Erythroblast (primary cell): ENCODE results near the gene LRRC28.

ENCODE experiments used
- GATA1 ChIP-seq: IDR thresholded peaks from 2 replicates; pipeline ENCODE4 v1.6.1; 2011; ENCODE audit warnings: low read depth, mild to moderate bottlenecking, control low read depth, low read length, moderate library complexity
- POLR2A ChIP-seq: IDR thresholded peaks from 2 replicates; pipeline ENCODE4 v1.6.1; 2011; ENCODE audit warnings: mild to moderate bottlenecking, low read length

DNA sequence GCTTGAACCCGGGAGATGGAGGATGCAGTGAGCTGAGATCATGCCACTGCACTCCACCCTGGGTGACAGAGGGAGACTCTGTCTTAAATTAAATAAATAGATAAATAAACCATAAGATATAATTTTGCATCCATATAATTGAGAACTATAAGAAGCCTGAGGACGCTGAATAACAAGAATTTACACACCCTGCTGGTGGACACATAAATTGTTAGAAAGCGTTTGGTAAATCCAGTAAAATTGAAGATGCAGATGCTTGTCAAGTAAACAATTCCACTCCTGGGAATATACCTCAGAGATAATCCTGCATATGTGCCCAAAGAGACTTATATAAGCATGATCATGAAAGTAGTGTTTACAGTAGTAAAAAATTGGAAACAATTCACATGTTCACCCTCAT lies 43.6 kb upstream of the LRRC28 start:
- no peak for TF ChIP-seq POLR2A
- no peak for TF ChIP-seq GATA1
